GM23338 (cell line): ENCODE results near the gene EDIL3. TPM values are rescaled to one million over a fixed set of nuclear protein-coding genes. Genes with fewer than 3 reads are reported as not detected.
"Not testable (repeated sequence)": the region's sequence is repeated elsewhere in the genome, so short reads cannot be mapped to it uniquely, and the experiment has no call there.

Experiments
- ATAC-seq: fragments of 200-7000 bp; cut with Tn5 transposase; 3 replicates; pipeline ENCODE4 v1.9.1; 2020
- DNase-seq: peaks from one replicate; pipeline ENCODE4 v3.0.0-alpha.2; 2015; ENCODE audit warnings: low spot score
- H2AFZ ChIP-seq: fragments of 200-600 bp; sonication (generic); 2 replicates; pipeline ENCODE4 v1.8.0; 2016; ENCODE audit warnings: antibody characterized with exemption, mild to moderate bottlenecking, moderate library complexity
- H3F3A ChIP-seq: fragments of 200-600 bp; sonication (generic); replicated peaks from 2 replicates; pipeline ENCODE4 v1.8.0; 2017; ENCODE audit warnings: antibody characterized with exemption, mixed run types, low read depth
- H3K27ac ChIP-seq: fragments of 200-600 bp; sonication (generic); 2 replicates; pipeline ENCODE4 v1.6.1; 2016; ENCODE audit warnings: low read depth
- H3K27me3 ChIP-seq: fragments of 200-600 bp; sonication (generic); 2 replicates; pipeline ENCODE4 v1.8.0; 2016; ENCODE audit warnings: mild to moderate bottlenecking, mixed run types, moderate library complexity; ENCODE audit not compliant: insufficient read depth
- H3K36me3 ChIP-seq: fragments of 200-600 bp; sonication (generic); 2 replicates; pipeline ENCODE4 v1.8.0; 2016; ENCODE audit warnings: mild to moderate bottlenecking; ENCODE audit not compliant: insufficient read depth
- H3K4me1 ChIP-seq: fragments of 200-600 bp; sonication (generic); 2 replicates; pipeline ENCODE4 v1.8.0; 2016; ENCODE audit warnings: mild to moderate bottlenecking, moderate library complexity; ENCODE audit not compliant: insufficient read depth
- H3K4me2 ChIP-seq: fragments of 200-600 bp; sonication (generic); 2 replicates; pipeline ENCODE4 v1.7.1; 2017; ENCODE audit warnings: mixed run types
- H3K4me3 ChIP-seq: fragments of 200-600 bp; sonication (generic); 2 replicates; pipeline ENCODE4 v1.6.1; 2016; ENCODE audit warnings: mixed run types
- H3K79me2 ChIP-seq: fragments of 200-600 bp; sonication (generic); replicated peaks from 2 replicates; pipeline ENCODE4 v1.8.0; 2017; ENCODE audit warnings: mild to moderate bottlenecking; ENCODE audit not compliant: insufficient read depth
- H3K9me2 ChIP-seq: fragments of 200-600 bp; sonication (generic); 2 replicates; pipeline ENCODE4 v1.8.0; 2017; ENCODE audit not compliant: insufficient read depth
- H4K20me1 ChIP-seq: fragments of 200-600 bp; sonication (generic); replicated peaks from 2 replicates; pipeline ENCODE4 v1.8.0; 2017; ENCODE audit warnings: mild to moderate bottlenecking; ENCODE audit not compliant: insufficient read depth
- H3K27ac Mint-ChIP-seq: 2 replicates; pipeline ENCODE4 v1.8.0; 2020; ENCODE audit warnings: inconsistent platforms, mild to moderate bottlenecking, moderate library complexity, mixed read lengths
- H3K27me3 Mint-ChIP-seq: 3 replicates; pipeline ENCODE4 v1.8.0; 2022; ENCODE audit warnings: low read depth, mild to moderate bottlenecking, moderate library complexity, mixed read lengths, inconsistent platforms; ENCODE audit not compliant: insufficient read depth, poor library complexity
- H3K36me3 Mint-ChIP-seq: 3 replicates; pipeline ENCODE4 v1.8.0; 2021; ENCODE audit warnings: low read depth, mild to moderate bottlenecking, inconsistent platforms, moderate library complexity, mixed read lengths
- H3K4me1 Mint-ChIP-seq: 3 replicates; pipeline ENCODE4 v1.8.0; 2020; ENCODE audit warnings: mild to moderate bottlenecking, inconsistent platforms, mixed read lengths
- H3K4me3 Mint-ChIP-seq: 3 replicates; pipeline ENCODE4 v1.8.0; 2021; ENCODE audit warnings: moderate library complexity, mild to moderate bottlenecking, inconsistent platforms, mixed read lengths
- H3K9me3 Mint-ChIP-seq: 3 replicates; pipeline ENCODE4 v1.8.0; 2020; ENCODE audit warnings: moderate library complexity, mild to moderate bottlenecking, inconsistent platforms, mixed read lengths
- CREB1 ChIP-seq: fragments of 250-450 bp; sonication (Bioruptor Pico); IDR thresholded peaks from 2 replicates; pipeline ENCODE4 v1.5.0; 2020; ENCODE audit warnings: low read depth, mild to moderate bottlenecking, moderate library complexity
- CTCF ChIP-seq, 2 experiments: fragments of 200-600 bp in 1 of 2; sonication (generic) in 1 of 2; conservative IDR thresholded peaks; 2 replicates each; pipeline versions ENCODE4 v1.5.1 to v1.6.1; 2016 to 2017; ENCODE audit warnings: antibody characterized with exemption in 2 of 2, low read depth in 2 of 2, mild to moderate bottlenecking in 2 of 2, moderate library complexity in 1 of 2
- ETS1 ChIP-seq: IDR thresholded peaks from 2 replicates; pipeline ENCODE4 v1.6.1; 2016; ENCODE audit warnings: antibody characterized with exemption
- EZH2phosphoT487 ChIP-seq: fragments of 200-600 bp; sonication (generic); IDR thresholded peaks from one replicate; pipeline ENCODE4 v1.8.1; 2018; ENCODE audit warnings: antibody characterized with exemption; ENCODE audit not compliant: unreplicated experiment
- JUNB ChIP-seq: IDR thresholded peaks from one replicate; pipeline ENCODE4 v1.6.1; 2016; ENCODE audit warnings: antibody characterized with exemption; ENCODE audit not compliant: unreplicated experiment
- POLR2AphosphoS5 ChIP-seq: IDR thresholded peaks from 2 replicates; pipeline ENCODE4 v1.6.1; 2016; ENCODE audit warnings: antibody characterized with exemption, low read depth
- REST ChIP-seq: IDR thresholded peaks from one replicate; pipeline ENCODE4 v1.6.1; 2018; ENCODE audit warnings: antibody characterized with exemption; ENCODE audit not compliant: unreplicated experiment
- STAT1 ChIP-seq: IDR thresholded peaks from one replicate; pipeline ENCODE4 v1.6.1; 2016; ENCODE audit warnings: antibody characterized with exemption; ENCODE audit not compliant: unreplicated experiment
- ZNF114 ChIP-seq: fragments of 250-450 bp; sonication (Bioruptor Pico); IDR thresholded peaks from 2 replicates; pipeline ENCODE4 v1.5.0; 2020; ENCODE audit warnings: mild to moderate bottlenecking, moderate library complexity
- ZNF331 ChIP-seq: fragments of 250-450 bp; sonication (Bioruptor Pico); IDR thresholded peaks from 2 replicates; pipeline ENCODE4 v1.5.0; 2020; ENCODE audit warnings: low read depth, mild to moderate bottlenecking, moderate library complexity
- polyA plus RNA-seq: library from polyadenylated mRNA; unstranded; fragments of >200 nt; fragmentation: Nextera tagmentation; extraction: Ambion mirVana; gene quantifications from 2 replicates; pipeline ENCODE4 v1.2.1, GENCODE V29; 2016
- total RNA-seq: library from RNA; depleted of rRNA; stranded (reverse); fragments of >200 nt; shearing (Covaris generic); gene quantifications from 2 replicates; pipeline ENCODE4 v1.2.3, GENCODE V29; 2014

Gene EDIL3
- total and polyA plus RNA-seq, 2 experiments from 2014 or later = 43.3 to 61.9 TPM

- Mint-ChIP-seq H3K36me3 (no peaks in the 10 kb centered on the region; the same call in 2 of the 3 replicates), H3K4me1 (no peaks in the 10 kb centered on the region), H3K4me3 (no peak overlapping the region), H3K9me3 (no peaks in the 10 kb centered on the region), H3K27ac (no peak overlapping the region), H3K27me3 (no peaks in the 10 kb centered on the region)
- no peaks in the 10 kb centered on the region for H3K4me1 ChIP-seq
- H3K79me2 ChIP-seq = no peaks in the 10 kb centered on the region
- no peaks in the 10 kb centered on the region for H3K27me3 ChIP-seq
- DNase-seq (no peak), ATAC-seq (no peak)
- H2AFZ ChIP-seq = no peak overlapping the region
- no peaks in the 10 kb centered on the region for H3K36me3 ChIP-seq
- TF ChIP-seq JUNB (no peak), ZNF114 (CRISPR knock-in tag) (no peak), ZNF331 (CRISPR knock-in tag) (no peak), CTCF (conservative IDR thresholded peaks at IDR 0.05; ENCODE audit: low read depth in 2 of 2) (no peak), EZH2phosphoT487 (no peak), STAT1 (no peak), REST (no peak), POLR2AphosphoS5 (no peak), CREB1 (no peak), ETS1 (no peak)
- no peak overlapping the region for H3K4me2 ChIP-seq
- H3F3A ChIP-seq = no peaks in the 10 kb centered on the region
- H3K27ac ChIP-seq = no peak overlapping the region
- H3K4me3 ChIP-seq = no peak overlapping the region
- no peaks in the 10 kb centered on the region; the same call in 1 of the 2 replicates for H4K20me1 ChIP-seq
- H3K9me2 ChIP-seq = peaks cover 8% of the 10 kb centered on the region; the same call in 1 of the 2 replicates
Measured at GRCh38 chr5:84162695-84163094, 222.0 kb downstream of the EDIL3 start.

GRCh38 chr5:84160650-84161049, 224.0 kb downstream of the EDIL3 start:
- not testable (repeated sequence) for H3K4me3 ChIP-seq, H2AFZ ChIP-seq, H3K27ac Mint-ChIP-seq, H3K9me2 ChIP-seq, H3K9me3 Mint-ChIP-seq, H3K79me2 ChIP-seq, ATAC-seq, H3K4me3 Mint-ChIP-seq, H3K4me2 ChIP-seq, H3K27me3 Mint-ChIP-seq, H4K20me1 ChIP-seq, H3K4me1 Mint-ChIP-seq, H3K36me3 Mint-ChIP-seq, DNase-seq, H3K4me1 ChIP-seq, H3K27ac ChIP-seq, H3F3A ChIP-seq, H3K36me3 ChIP-seq, H3K27me3 ChIP-seq
